ENCODE results near the gene CD38.

DNA sequence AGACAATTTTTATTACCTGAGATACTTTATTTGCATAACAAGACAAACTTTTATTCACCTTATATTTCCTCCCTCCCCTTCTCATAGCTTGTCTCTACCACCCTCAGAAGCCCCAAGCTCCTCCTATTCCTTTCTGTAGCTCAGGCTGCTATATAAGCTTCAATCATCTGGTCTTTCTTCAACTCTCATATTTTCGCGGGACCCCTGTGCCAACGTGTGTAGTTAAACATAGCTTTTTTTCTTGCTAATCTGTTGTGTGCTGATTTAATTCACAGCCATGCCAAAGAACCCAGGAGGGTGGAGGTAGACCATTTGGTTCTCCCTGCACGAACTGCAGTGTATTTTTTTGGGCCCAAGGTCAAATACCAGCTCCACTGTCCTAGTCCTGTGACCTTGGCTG lies 21.1 kb upstream of the CD38 start:
- no peak for TF ChIP-seq SIN3A (IDR thresholded peaks at IDR 0.05; ENCODE audit: borderline replicate concordance, insufficient read depth, low read length)
- TF ChIP-seq POLR2AphosphoS5 (IDR thresholded peaks at IDR 0.05; ENCODE audit: low read depth, low read length): no peak

All from PFSK-1 (cell line).